Aorta (tissue), 5 donors: ENCODE measurements around the gene PIEZO2. TPM values are rescaled to one million over a fixed set of nuclear protein-coding genes. Genes with fewer than 3 reads are reported as not detected.
A peak's percentile ranks its signal among the peaks of the same experiment; 100 is the strongest.

Experiments used
- ATAC-seq: fragments of 200-7000 bp; cut with Tn5 transposase; one replicate; pipeline ENCODE4 v1.9.1; 2022; ENCODE audit warnings: moderate library complexity; ENCODE audit not compliant: low FRiP score
- DNase-seq, 2 donors: peaks; one replicate each; pipeline ENCODE4 v3.0.0-alpha.2; 2020
- H3K27ac ChIP-seq, 2 donors: one replicate each; pipeline ENCODE4 v1.5.1; 2013; ENCODE audit warnings: low read length in 2 of 2, mild to moderate bottlenecking in 2 of 2, moderate library complexity in 2 of 2, control low read depth in 1 of 2, inconsistent platforms in 1 of 2, low read depth in 1 of 2
- H3K27me3 ChIP-seq, 2 donors: one replicate each; pipeline ENCODE4 v1.6.1; 2013; ENCODE audit warnings: control low read depth in 1 of 2, low read length in 1 of 2, mild to moderate bottlenecking in 1 of 2, moderate library complexity in 1 of 2; ENCODE audit not compliant: insufficient read depth in 2 of 2, control insufficient read depth in 1 of 2
- H3K36me3 ChIP-seq, 2 donors: one replicate each; pipeline ENCODE4 v1.6.1; 2013; ENCODE audit warnings: control low read depth in 1 of 2, low read length in 1 of 2, mild to moderate bottlenecking in 1 of 2; ENCODE audit not compliant: insufficient read depth in 2 of 2, control insufficient read depth in 1 of 2
- H3K4me1 ChIP-seq, 2 donors: one replicate each; pipeline ENCODE4 v1.6.1; 2013; ENCODE audit warnings: low read length in 2 of 2, control low read depth in 1 of 2, mild to moderate bottlenecking in 1 of 2, moderate library complexity in 1 of 2; ENCODE audit not compliant: insufficient read depth in 2 of 2, control insufficient read depth in 1 of 2
- H3K4me3 ChIP-seq, 2 donors: one replicate each; pipeline ENCODE4 v1.5.1; 2013; ENCODE audit warnings: low read length in 2 of 2, control low read depth in 1 of 2, mild to moderate bottlenecking in 1 of 2
- H3K9me3 ChIP-seq: one replicate; pipeline ENCODE4 v1.6.1; 2013; ENCODE audit warnings: mild to moderate bottlenecking, low read length; ENCODE audit not compliant: control insufficient read depth
- WGBS, 2 donors: extraction: QIAGEN DNeasy Blood & Tissue Kit; methylation state at CpG; one replicate each; pipeline ENCODE4 v1.1.7; 2013; 5-methylcytosine and 5-hydroxymethylcytosine counted together
- intact Hi-C, 2 donors: fragments of 100-400 bp; cut with DNase I; formaldehyde crosslinking; loops; one replicate each; pipeline versions ENCODE4 v1.14.2 to v1.15.0; 2022
- polyA plus RNA-seq, 2 donors: library from polyadenylated mRNA; stranded (reverse); fragments of 200-250 nt; gene quantifications; one replicate each; pipeline ENCODE4 v1.2.3, GENCODE V29; 2013
- total RNA-seq, 2 donors: library from RNA; stranded (reverse); fragmentation: NEBNext Ultra II Directional; extraction: Animal tissue kit (Norgen Biotek cat#: 25700); gene quantifications; one replicate each; pipeline ENCODE4 v1.2.1, GENCODE V29; 2021
- donor health status: healthy with polysubstance abuse.
- donor health status: Bipolar disorder and iron deficiency.
- donor health status: DM: no; HTN: no; CAD: no.
- donor health status: DM: no; HTN: no; CAD: no.
- donor health status: DM: yes; HTN: yes; CAD: no.

PIEZO2 gene
- total and polyA plus RNA-seq, 4 donors: 0.50 to 8.8 (median 1.6) TPM

DNA sequence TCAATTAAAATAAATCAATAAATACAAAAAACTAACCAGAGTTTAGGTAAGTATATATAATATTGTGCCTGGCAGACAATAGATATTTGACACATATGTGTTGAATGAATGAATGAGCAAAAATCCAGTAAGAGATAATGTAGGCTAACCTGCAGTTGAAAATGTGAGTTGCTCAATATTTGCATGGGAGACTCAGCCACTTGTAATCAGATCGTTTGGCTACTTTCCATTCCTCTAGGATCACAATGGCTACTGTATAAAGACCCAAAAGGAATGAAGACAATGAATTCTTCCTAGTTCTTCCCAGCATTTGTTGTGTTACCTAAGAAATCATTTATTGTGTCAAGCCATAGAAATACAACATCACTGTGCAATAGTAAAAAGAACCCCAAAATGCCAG is 25.3 kb downstream of the PIEZO2 start:
- peaks cover 5% of the 10 kb centered on the region for H3K9me3 ChIP-seq
- no peak overlapping the region for H3K4me3 ChIP-seq
- DNase-seq (no peak), ATAC-seq (no peak)
- intact Hi-C loops: no loop called here
- H3K27ac ChIP-seq: no peak overlapping the region
- H3K36me3 ChIP-seq: no peaks in the 10 kb centered on the region
- H3K27me3 ChIP-seq: no peaks in the 10 kb centered on the region
- WGBS, 2 donors: 85 to 88% methylated on average over 1 of the region's 1 CpG
- no peaks in the 10 kb centered on the region for H3K4me1 ChIP-seq

DNA sequence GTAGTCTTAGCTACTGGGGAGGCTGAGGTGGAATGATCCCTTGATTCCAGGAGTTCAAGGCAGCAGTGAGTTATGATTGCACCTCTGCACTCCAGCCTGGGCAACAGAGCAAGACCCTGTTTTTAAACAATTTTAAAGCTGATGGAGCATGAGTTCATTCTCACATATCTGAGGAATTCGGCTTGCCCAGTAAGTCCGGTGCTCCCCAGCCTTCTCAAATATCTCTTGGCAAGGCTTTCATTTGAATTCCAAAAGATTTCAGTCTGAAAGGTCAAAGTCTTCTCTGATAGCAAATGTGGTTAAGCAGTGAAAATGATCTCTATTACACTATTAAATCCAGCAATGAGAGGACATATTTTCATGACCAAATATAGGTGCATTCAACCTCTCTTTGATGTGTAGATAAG is 27.9 kb downstream of the PIEZO2 start:
- no peaks in the 10 kb centered on the region for H3K27me3 ChIP-seq
- ATAC-seq (no peak), DNase-seq (no peak)
- H3K27ac ChIP-seq: no peak overlapping the region
- no peak overlapping the region for H3K4me3 ChIP-seq
- 15 to 16% methylated on average over 2 of the region's 2 CpGs for WGBS, 2 donors
- H3K9me3 ChIP-seq: no peaks in the 10 kb centered on the region
- intact Hi-C loops: no loop called here
- H3K36me3 ChIP-seq: no peaks in the 10 kb centered on the region
- no peaks in the 10 kb centered on the region for H3K4me1 ChIP-seq

DNA sequence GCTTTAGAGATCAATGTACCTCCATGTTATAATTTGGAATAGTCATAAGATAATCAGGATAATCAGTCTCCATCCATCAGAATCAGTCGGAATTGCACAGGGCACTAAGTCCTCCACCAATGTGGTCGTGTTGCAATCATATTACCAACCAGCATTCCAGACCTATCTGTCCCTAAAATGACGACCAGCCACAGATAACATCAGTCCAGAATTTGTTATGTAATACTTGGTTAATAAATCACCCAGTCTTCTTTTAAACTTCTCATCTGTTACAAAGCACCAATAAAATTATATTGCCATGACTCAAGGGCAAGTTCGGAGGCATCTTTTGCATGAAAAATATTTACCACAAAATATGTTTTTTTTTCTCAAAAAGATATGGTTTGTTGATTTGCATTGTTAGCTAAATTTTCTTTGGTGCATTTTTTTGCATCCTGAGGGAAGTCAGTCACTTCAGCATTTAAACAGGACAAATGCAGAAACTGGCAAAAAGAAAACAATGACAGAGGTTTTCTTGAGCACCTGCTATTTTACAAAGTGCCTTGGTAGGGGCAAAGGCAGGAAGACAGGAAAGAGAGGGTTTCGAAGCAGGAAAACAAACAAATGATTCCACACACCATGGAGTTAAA is 29.3 kb downstream of the PIEZO2 start:
- intact Hi-C loops: no loop called here
- Histone ChIP-seq H3K9me3 (no peaks in the 10 kb centered on the region), H3K4me3 (no peak overlapping the region), H3K27ac (no peak overlapping the region), H3K4me1 (no peaks in the 10 kb centered on the region), H3K27me3 (no peaks in the 10 kb centered on the region), H3K36me3 (no peaks in the 10 kb centered on the region)
- DNase-seq (no peak), ATAC-seq (peak; percentile 29)
- 58% methylated on average over 5 of the region's 5 CpGs for WGBS, 2 donors

DNA sequence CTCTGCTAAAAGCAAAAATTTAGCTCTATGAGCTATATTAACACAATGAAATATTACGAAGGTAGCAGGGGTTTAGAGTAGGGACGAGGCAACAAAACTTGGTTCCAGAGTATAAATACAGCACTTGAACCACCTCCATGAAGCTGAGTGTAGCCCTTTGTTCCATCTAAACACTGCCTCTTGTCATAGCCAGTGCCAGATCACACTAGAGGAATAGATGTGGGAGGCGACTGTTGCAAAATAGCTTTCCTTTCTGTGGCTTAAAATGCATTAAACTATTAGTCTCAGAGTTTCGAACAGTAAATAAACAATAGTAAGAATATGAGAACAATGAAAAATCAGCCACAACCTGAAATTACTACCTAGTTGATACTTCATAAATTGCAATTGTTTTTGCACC is 29.8 kb downstream of the PIEZO2 start:
- no peaks in the 10 kb centered on the region for H3K36me3 ChIP-seq
- no peak for DNase-seq
- no peak overlapping the region for H3K27ac ChIP-seq
- H3K27me3 ChIP-seq: no peaks in the 10 kb centered on the region
- H3K9me3 ChIP-seq: no peaks in the 10 kb centered on the region
- intact Hi-C loops: no loop called here
- WGBS, 2 donors: 83 to 84% methylated on average over 4 of the region's 4 CpGs
- no peaks in the 10 kb centered on the region for H3K4me1 ChIP-seq
- H3K4me3 ChIP-seq: no peak overlapping the region
- ATAC-seq: no peak

DNA sequence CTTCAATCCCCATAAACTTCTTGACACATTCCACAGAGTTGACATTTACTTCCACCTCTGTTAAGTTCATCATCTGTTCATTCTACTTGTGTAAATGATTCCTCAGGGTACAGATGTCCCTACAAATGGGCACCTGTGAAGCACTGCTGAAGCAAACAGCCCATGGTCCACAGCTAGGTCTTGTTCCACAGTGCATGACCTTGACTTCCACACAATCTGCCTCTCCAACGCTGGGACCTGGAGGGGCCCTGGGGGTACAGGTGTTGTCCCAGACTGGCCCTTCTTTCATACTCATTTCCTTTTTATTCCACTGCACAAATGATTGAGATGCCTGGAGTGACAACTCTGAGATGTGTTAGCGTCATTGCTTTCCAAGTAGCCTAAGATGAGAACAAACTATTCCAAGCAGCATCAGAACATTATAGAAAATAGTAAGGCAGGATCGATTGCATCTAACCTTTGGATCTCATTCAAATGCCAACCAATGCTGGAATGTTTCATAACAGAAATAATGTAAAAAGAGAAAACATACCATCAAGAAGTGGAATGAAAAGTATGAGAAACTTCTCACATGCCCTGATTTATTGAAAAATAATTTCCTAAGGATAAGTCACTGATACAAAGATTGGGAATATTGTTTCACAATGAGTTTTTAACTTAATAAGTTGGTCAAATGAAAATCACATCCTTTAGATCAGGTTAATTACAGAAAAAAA is 31.2 kb downstream of the PIEZO2 start:
- H3K27me3 ChIP-seq: no peaks in the 10 kb centered on the region
- no peak overlapping the region for H3K27ac ChIP-seq
- no peaks in the 10 kb centered on the region for H3K4me1 ChIP-seq
- H3K36me3 ChIP-seq: no peaks in the 10 kb centered on the region
- DNase-seq: no peak
- H3K4me3 ChIP-seq: no peak overlapping the region
- 54 to 57% methylated on average over 3 of the region's 3 CpGs for WGBS, 2 donors
- no peaks in the 10 kb centered on the region for H3K9me3 ChIP-seq
- intact Hi-C loops: no loop called here
- ATAC-seq: no peak

DNA sequence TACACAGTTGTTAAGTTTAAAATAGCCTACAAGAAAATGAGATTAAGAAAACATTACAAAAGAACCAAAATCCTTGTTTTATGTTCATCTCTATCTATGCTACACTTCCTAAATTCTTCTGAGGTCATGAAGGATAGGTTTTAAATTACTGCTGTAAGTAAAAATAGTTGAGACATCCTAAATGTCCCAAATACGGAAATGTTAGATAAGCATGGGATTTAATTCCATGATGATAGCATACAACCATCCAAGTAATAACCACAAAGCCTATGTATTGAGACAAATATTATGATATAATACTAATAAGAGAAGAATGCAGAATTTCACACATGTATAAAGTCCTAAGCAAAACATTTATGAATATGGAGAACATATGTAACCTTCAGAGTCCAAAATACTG is 34.1 kb downstream of the PIEZO2 start:
- H3K4me1 ChIP-seq: no peaks in the 10 kb centered on the region
- ATAC-seq (no peak), DNase-seq (no peak)
- H3K36me3 ChIP-seq: no peaks in the 10 kb centered on the region
- H3K4me3 ChIP-seq: no peak overlapping the region
- no peaks in the 10 kb centered on the region for H3K9me3 ChIP-seq
- H3K27ac ChIP-seq: no peak overlapping the region
- H3K27me3 ChIP-seq: no peaks in the 10 kb centered on the region
- WGBS, 2 donors: 77 to 98% methylated on average over 1 of the region's 1 CpG
- intact Hi-C loops: no loop called here

DNA sequence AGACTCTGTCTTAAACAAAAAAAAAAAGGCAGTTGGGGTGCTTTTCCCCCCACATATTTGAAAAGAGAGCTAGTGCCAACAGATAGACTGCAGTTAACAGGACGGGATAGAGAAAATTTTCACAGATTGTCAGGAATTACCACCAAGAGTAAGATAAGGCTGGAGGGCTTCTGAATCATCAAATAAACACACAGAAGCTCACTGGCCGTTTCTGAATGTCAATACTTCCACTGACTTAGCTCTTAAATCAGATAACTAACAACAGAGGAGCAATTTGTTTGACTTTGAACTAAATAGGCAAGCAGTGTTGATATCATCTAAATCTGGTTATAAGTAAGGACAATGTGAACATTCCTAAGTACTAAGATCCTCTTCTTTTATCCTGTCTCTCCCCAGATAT is 34.7 kb downstream of the PIEZO2 start:
- no peaks in the 10 kb centered on the region for H3K9me3 ChIP-seq
- H3K4me3 ChIP-seq: no peak overlapping the region
- 78 to 82% methylated on average over 2 of the region's 2 CpGs for WGBS, 2 donors
- no peaks in the 10 kb centered on the region for H3K27me3 ChIP-seq
- intact Hi-C loops: no loop called here
- no peak for ATAC-seq
- no peaks in the 10 kb centered on the region for H3K36me3 ChIP-seq
- H3K27ac ChIP-seq: no peak overlapping the region
- DNase-seq: no peak
- no peaks in the 10 kb centered on the region for H3K4me1 ChIP-seq

DNA sequence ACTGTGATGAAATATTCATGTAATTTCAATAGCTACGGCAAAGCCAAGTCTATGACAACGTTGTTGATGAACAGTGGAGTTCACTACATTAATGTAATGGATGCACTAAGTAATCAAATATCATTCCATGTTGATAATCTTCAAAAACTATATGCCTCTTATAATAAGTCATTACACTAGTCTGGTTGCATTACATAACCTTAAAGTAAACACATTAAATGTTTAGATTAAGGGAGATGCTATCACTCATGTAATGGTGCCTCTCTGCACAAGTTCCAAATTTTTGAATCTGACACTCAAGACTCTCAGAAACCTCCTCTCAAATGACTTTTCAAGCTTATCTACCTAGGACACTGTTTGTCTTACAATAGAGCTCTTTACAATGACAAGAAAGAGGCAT is 35.4 kb downstream of the PIEZO2 start:
- Histone ChIP-seq H3K27me3 (no peaks in the 10 kb centered on the region), H3K4me3 (no peak overlapping the region), H3K36me3 (no peaks in the 10 kb centered on the region), H3K27ac (no peak overlapping the region), H3K9me3 (no peaks in the 10 kb centered on the region), H3K4me1 (no peaks in the 10 kb centered on the region)
- ATAC-seq: no peak
- WGBS, 2 donors: 94% methylated on average over 2 of the region's 2 CpGs
- intact Hi-C loops: no loop called here
- no peak for DNase-seq

DNA sequence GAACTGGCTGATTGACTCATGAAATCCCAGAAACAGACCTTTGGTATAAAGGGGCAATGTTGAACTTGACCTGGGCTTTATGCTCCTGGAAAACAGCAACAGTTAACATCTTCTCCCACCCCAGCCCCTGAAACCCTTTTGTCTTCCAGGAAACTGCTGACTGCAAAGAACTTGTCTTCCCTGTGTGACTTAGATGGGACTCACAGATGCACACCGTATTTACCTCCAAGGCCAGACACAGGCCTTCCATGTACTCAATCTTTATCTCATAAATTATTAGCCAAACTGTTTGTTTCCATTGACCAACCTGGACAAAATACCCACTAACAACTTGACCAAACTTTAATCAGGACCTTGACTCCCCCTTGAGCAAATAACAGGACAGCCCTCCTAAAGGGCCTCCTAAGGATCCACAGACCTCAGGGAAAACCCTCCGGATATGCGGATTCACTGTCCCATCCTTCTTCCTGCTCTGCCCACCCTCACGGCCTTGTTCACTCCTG is 36.3 kb downstream of the PIEZO2 start:
- no peaks in the 10 kb centered on the region for H3K4me1 ChIP-seq
- intact Hi-C loops: no loop called here
- ATAC-seq (no peak), DNase-seq (no peak)
- WGBS, 2 donors: 93 to 97% methylated on average over 4 of the region's 4 CpGs
- no peak overlapping the region for H3K4me3 ChIP-seq
- no peak overlapping the region for H3K27ac ChIP-seq
- H3K9me3 ChIP-seq: no peaks in the 10 kb centered on the region
- no peaks in the 10 kb centered on the region for H3K36me3 ChIP-seq
- H3K27me3 ChIP-seq: no peaks in the 10 kb centered on the region
